Ovary (tissue), 9 donors: ENCODE results near the gene MMP21. TPM values are rescaled to one million over a fixed set of nuclear protein-coding genes. Genes with fewer than 3 reads are reported as not detected.

Source experiments
- DNase-seq, 5 donors: peaks; one replicate each; pipeline ENCODE4 v3.0.0-alpha.2; 2019 to 2020
- H3K27ac ChIP-seq, 2 donors: fragments of 200-600 bp; one replicate each; pipeline versions ENCODE4 v1.5.1 to v1.8.0; 2019 to 2022
- H3K27me3 ChIP-seq: fragments of 200-600 bp; one replicate; pipeline ENCODE4 v1.8.0; 2022
- H3K36me3 ChIP-seq: fragments of 200-600 bp; sonication (generic); one replicate; pipeline ENCODE4 v1.5.1; 2019
- H3K4me1 ChIP-seq: one replicate; pipeline ENCODE4 v1.8.1; 2013; ENCODE audit warnings: mild to moderate bottlenecking, moderate library complexity; ENCODE audit not compliant: insufficient read depth
- H3K4me3 ChIP-seq: fragments of 200-600 bp; sonication (generic); one replicate; pipeline ENCODE4 v1.5.1; 2017
- H3K9me3 ChIP-seq, 2 donors: fragments of 200-600 bp in 1 of 2; sonication (generic) in 1 of 2; one replicate each; pipeline versions ENCODE4 v1.5.1 to v1.8.1; 2013 to 2019; ENCODE audit warnings: mild to moderate bottlenecking in 1 of 2, moderate library complexity in 1 of 2
- CTCF ChIP-seq, 3 donors: fragments of 450-650 bp in 2 of 3; fragments of 200-600 bp in 1 of 3; IDR thresholded peaks; one replicate each; pipeline versions ENCODE4 v1.5.1 to v1.8.0; 2016 to 2022; ENCODE audit warnings: antibody characterized with exemption in 3 of 3, mild to moderate bottlenecking in 1 of 3
- EP300 ChIP-seq: sonication (generic); formaldehyde crosslinking; IDR thresholded peaks from one replicate; pipeline ENCODE4 v1.6.1; 2017; ENCODE audit warnings: antibody characterized with exemption
- POLR2A ChIP-seq: fragments of 450-650 bp; IDR thresholded peaks from one replicate; pipeline ENCODE4 v1.6.1; 2017; ENCODE audit warnings: antibody characterized with exemption, mild to moderate bottlenecking, moderate library complexity
- WGBS, 3 donors: extraction: QIAGEN DNeasy Blood & Tissue Kit in 1 of 3; methylation state at CpG; one replicate each; pipeline versions ENCODE4 v1.1.5 to v1.1.7; 2013 to 2017; 5-methylcytosine and 5-hydroxymethylcytosine counted together
- intact Hi-C, 4 donors: fragments of 100-400 bp; cut with DNase I; formaldehyde crosslinking; loops; one replicate each; pipeline versions ENCODE4 v1.11.0 to v1.15.1; 2022 to 2023
- polyA plus RNA-seq, 2 donors: library from polyadenylated mRNA; stranded (reverse); fragments of 200-250 nt in 1 of 2; fragments of 350-450 nt in 1 of 2; fragmentation: Illumina TruSeq in 1 of 2; extraction: RNeasy Lipid Tissue Mini Kit (QIAGEN cat#74804) in 1 of 2; gene quantifications; one replicate each; pipeline ENCODE4 v1.2.3, GENCODE V29; 2013 to 2014
- total RNA-seq, 7 donors: library from RNA; depleted of rRNA in 2 of 7; stranded (reverse); fragments of >200 nt in 2 of 7; fragmentation: NEBNext Ultra II Directional in 3 of 7; extraction: Animal tissue kit (Norgen Biotek cat#: 25700) in 3 of 7; gene quantifications; one replicate each; pipeline versions ENCODE4 v1.1.0 to v1.2.4, GENCODE V29; 2016 to 2023
- donor health status: DM: no; HTN: no; CAD: no; lungs with moderate emphysema.
- donor health status: DM: no; HTN: no; CAD: no.
- donor health status: Bipolar disorder and iron deficiency.
- donor health status: DM: yes; HTN: yes; CAD: no.
- donor health status: DM: no; HTN: no; CAD: no.
- donor health status: DM: yes; HTN: yes; CAD: no.

Gene MMP21
- total and polyA plus RNA-seq, 9 donors, result 0.11 to 1.6 (median 1.00) TPM

- TF ChIP-seq POLR2A (peak; percentile 49), EP300 (no peak), CTCF (IDR thresholded peaks at IDR 0.05) (peak in 1 of 3 donors; percentile 37)
- Histone ChIP-seq H3K36me3 (no peaks in the 10 kb centered on the region), H3K9me3 (no peaks in the 10 kb centered on the region), H3K4me3 (peak within 1 kb of the TSS; percentile 89), H3K27me3 (no peaks in the 10 kb centered on the region), H3K4me1 (peaks cover 12% of the 10 kb centered on the region), H3K27ac (peak within 1 kb of the TSS; percentile 61 to 76)
- DNase-seq, result peak; percentile 90 to 94 (median 92)
- 0 to 1% (median 0%) methylated on average over 49 to 74 of the region's 74 CpGs for WGBS, 3 donors
- intact Hi-C loops, result no loop called here
Measured at GRCh38 chr10:125822878-125823662, 47.4 kb upstream of the MMP21 start, which contains the start of the genes BCCIP and UROS. Gene BCCIP (plus strand): TSS chr10:125823546. CDS start chr10:125823558, 12 bp downstream. Gene UROS (minus strand): TSS chr10:125823258. CDS start chr10:125816499, 6,759 bp downstream.

- no peak overlapping the region for H3K27ac ChIP-seq
- no peaks in the 10 kb centered on the region for H3K27me3 ChIP-seq
- no peak for DNase-seq
- H3K36me3 ChIP-seq, result no peaks in the 10 kb centered on the region
- peaks cover 12% of the 10 kb centered on the region for H3K4me1 ChIP-seq
- TF ChIP-seq EP300, result no peak
- TF ChIP-seq CTCF (IDR thresholded peaks at IDR 0.05), result no peak
- no peak for TF ChIP-seq POLR2A
- WGBS, 3 donors, result 65 to 75% (median 75%) methylated on average over 1 of the region's 1 CpG
- no peak overlapping the region for H3K4me3 ChIP-seq
- no peaks in the 10 kb centered on the region for H3K9me3 ChIP-seq
- intact Hi-C loops, result no loop called here
Measured at GRCh38 chr10:125820701-125821100, 45.1 kb upstream of the MMP21 start.

- no peaks in the 10 kb centered on the region for H3K27me3 ChIP-seq
- 90 to 94% (median 93%) methylated on average over 6 of the region's 6 CpGs for WGBS, 3 donors
- DNase-seq, result no peak
- H3K9me3 ChIP-seq, result no peaks in the 10 kb centered on the region
- TF ChIP-seq POLR2A (no peak), EP300 (no peak), CTCF (IDR thresholded peaks at IDR 0.05) (no peak)
- no peak overlapping the region for H3K4me3 ChIP-seq
- intact Hi-C loops, result no loop called here
- no peak overlapping the region for H3K27ac ChIP-seq
- peaks cover 6% of the 10 kb centered on the region for H3K4me1 ChIP-seq
- H3K36me3 ChIP-seq, result no peaks in the 10 kb centered on the region
Measured at GRCh38 chr10:125817337-125817946, 41.8 kb upstream of the MMP21 start.

GRCh38 chr10:125816548-125816947 lies 40.9 kb upstream of the MMP21 start:
- TF ChIP-seq CTCF (IDR thresholded peaks at IDR 0.05), result no peak
- TF ChIP-seq POLR2A, result no peak
- no peak for TF ChIP-seq EP300
- no peak overlapping the region for H3K27ac ChIP-seq

More at GRCh38 chr10:125816548-125816947, 40.9 kb upstream of the MMP21 start:
- WGBS, 3 donors, result 79 to 80% (median 80%) methylated on average over 4 of the region's 4 CpGs
- Histone ChIP-seq H3K9me3 (no peaks in the 10 kb centered on the region), H3K4me3 (no peak overlapping the region), H3K27me3 (no peaks in the 10 kb centered on the region), H3K36me3 (no peaks in the 10 kb centered on the region), H3K4me1 (peaks cover 2% of the 10 kb centered on the region)
- no peak for DNase-seq
- intact Hi-C loops, result no loop called here
